Fibroblast of pulmonary artery (primary cell): ENCODE measurements around the gene NLGN4X.

Experiments used
- DNase-seq: peaks from one replicate; pipeline ENCODE4 v3.0.0-alpha.2; 2010; ENCODE audit warnings: low read depth
- H3K4me3 ChIP-seq: replicated peaks from 2 replicates; pipeline ENCODE4 v1.5.1; 2011; ENCODE audit warnings: low read depth, mild to moderate bottlenecking, control low read depth, low read length, moderate library complexity
- TF ChIP-seq, protein P1 (sequence below): IDR thresholded peaks from 2 replicates; pipeline ENCODE4 v1.5.1; 2011; ENCODE audit warnings: mild to moderate bottlenecking, control low read depth, low read length, inconsistent platforms; ENCODE audit errors: missing control alignments

The NLGN4X gene

DNA sequence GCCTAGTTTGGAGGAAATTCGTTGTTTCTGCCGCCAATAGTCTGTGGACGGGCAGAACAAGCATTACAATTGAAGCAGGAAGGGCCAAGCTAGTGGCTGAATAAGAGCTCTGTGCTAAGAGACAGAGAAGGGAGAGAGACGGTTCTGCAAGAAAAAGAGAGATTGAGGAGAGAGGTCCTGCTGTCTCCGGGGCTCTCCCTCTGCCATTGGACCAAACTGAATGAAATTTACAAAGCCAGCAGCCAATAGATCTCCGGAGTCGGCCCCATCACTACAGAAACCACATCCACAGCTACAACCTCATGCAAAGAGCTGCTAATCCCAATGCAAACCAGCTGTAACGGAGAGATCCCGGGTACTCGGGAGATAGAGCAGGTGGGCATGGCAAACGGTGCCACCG lies at the start of gene NLGN4X:
Gene NLGN4X, minus strand, starts transcription at position 148 of the 400 bp plus-strand sequence. CDS start 77,401 bp downstream, outside the sequence.
- no peak for DNase-seq
- TF ChIP-seq, protein P1, sequence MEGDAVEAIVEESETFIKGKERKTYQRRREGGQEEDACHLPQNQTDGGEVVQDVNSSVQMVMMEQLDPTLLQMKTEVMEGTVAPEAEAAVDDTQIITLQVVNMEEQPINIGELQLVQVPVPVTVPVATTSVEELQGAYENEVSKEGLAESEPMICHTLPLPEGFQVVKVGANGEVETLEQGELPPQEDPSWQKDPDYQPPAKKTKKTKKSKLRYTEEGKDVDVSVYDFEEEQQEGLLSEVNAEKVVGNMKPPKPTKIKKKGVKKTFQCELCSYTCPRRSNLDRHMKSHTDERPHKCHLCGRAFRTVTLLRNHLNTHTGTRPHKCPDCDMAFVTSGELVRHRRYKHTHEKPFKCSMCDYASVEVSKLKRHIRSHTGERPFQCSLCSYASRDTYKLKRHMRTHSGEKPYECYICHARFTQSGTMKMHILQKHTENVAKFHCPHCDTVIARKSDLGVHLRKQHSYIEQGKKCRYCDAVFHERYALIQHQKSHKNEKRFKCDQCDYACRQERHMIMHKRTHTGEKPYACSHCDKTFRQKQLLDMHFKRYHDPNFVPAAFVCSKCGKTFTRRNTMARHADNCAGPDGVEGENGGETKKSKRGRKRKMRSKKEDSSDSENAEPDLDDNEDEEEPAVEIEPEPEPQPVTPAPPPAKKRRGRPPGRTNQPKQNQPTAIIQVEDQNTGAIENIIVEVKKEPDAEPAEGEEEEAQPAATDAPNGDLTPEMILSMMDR = no peak
- no peak within 1 kb of the TSS for H3K4me3 ChIP-seq

DNA sequence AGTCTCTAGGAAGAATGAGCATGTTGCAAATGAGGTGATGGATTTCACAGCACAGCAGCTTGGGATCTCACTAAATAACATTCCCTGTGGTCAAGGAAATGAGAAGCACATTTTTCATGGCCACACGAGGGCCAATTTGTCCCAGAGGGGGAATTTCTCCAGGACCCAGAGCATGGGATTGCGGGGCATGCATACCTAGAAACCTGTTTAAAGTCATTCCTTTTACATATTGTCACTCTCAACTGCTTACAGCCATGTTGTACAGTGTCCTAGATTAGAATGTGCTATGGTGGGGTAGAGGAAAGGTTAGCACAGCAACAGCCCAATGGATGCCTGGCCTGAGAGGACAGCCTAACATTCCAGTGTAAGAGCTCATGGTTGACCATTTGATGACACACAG lies 37.4 kb upstream of the NLGN4X start:
- no peak overlapping the region for H3K4me3 ChIP-seq
- no peak for DNase-seq
- TF ChIP-seq, protein P1 = no peak

DNA sequence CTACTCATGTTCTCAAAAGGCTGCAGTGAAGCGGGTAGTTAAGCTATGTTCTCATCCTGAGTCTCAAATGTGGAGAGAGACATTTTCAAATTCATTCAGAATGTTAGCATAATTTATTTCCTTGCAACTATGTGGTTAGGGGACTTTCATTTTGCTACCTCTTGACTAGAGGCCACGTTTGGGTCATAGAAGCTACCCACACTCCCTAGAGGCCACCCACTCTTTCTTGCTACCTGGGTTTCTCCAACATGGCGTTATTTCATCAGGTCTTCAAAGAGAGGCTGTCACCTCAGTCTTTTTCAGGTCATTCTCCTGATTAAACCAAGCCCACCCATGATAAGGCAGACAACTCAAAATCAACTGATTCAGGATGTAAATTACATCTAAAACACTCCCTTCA lies 34.3 kb upstream of the NLGN4X start:
- no peak for DNase-seq
- no peak overlapping the region for H3K4me3 ChIP-seq
- TF ChIP-seq, protein P1 = no peak

- TF ChIP-seq, protein P1 = no peak
- no peak for DNase-seq
- H3K4me3 ChIP-seq = no peak overlapping the region
Observed at GRCh38 chrX:6257025-6257424, 28.4 kb upstream of the NLGN4X start.

DNA sequence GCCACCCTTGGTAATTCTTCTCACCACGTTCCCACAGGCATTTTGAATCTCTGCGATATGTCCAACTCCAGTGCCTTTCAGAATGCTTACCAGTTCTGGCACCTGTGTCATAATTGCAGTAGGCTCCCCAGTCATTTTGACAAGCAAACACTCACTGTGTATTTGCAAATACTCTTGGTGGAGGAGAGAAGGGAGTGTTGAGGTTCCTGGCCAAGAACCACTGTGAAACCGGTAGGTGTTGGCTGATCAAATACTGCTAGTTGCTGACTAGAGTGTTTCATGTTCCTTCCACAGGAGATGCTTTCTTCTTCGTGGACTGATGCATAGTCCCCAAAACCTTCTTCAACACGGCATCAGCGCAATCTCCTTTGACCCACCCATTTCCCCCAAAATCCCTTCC lies 16.0 kb upstream of the NLGN4X start:
- no peak overlapping the region for H3K4me3 ChIP-seq
- DNase-seq = no peak
- TF ChIP-seq, protein P1 = no peak

DNA sequence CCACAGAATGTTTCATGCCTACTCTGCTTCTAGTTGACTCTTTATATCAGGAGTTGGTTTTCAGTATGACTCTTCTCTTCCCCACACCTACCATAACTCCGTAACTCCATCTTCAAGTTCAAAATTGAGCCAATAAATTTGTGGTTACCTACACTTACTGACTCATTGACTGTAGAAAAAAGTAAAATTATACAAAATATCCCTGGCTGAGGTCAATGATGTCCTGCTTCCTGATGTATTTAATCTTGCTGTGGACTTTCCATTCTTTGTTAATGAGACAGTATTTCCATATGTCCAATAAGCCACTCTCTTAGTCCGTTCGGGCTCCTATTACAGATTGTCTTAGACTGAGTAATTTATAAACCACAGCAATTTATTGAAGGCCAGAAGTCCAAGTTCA lies 9.9 kb upstream of the NLGN4X start:
- TF ChIP-seq, protein P1 = no peak
- no peak overlapping the region for H3K4me3 ChIP-seq
- DNase-seq = no peak

DNA sequence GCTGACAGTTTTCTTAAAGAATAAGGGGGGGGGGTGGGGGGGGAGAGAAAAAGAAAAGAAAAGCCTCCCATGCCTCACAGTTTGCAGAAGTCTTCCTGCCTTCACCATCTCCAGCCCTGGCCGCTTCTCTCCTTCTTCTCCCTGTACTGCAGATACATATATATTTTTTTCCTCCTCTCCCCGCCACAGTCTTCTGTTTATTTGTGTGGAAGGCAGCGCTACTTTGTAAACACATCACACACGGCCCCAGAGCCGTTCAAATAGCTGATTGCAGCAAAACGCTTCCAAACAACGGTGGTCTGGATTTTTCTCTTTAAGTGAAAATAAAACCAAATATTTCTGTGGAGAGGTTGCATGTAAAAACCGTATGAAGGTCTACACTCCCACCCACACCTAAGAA lies 732 bp downstream of the NLGN4X start:
- H3K4me3 ChIP-seq = no peak overlapping the region
- DNase-seq = no peak
- TF ChIP-seq, protein P1 = no peak
